Gastrocnemius medialis (tissue), 4 donors: ENCODE data around the gene KCTD7.
"Not testable (repeated sequence)": the region's sequence is repeated elsewhere in the genome, so short reads cannot be mapped to it uniquely, and the experiment has no call there.

Experiments
- CTCF ChIP-seq, 5 experiments: fragments of 450-650 bp in 3 of 5; fragments of 200-600 bp in 2 of 5; sonication (generic) in 2 of 5; IDR thresholded peaks in 4 of 5; conservative IDR thresholded peaks in 1 of 5; 1 replicate in 4 of 5; 2 replicates in 1 of 5; pipeline ENCODE4 v1.5.1; 2016 to 2019; ENCODE audit warnings: antibody characterized with exemption in 5 of 5, mild to moderate bottlenecking in 3 of 5, moderate library complexity in 3 of 5
- POLR2A ChIP-seq, 2 donors: fragments of 450-650 bp; IDR thresholded peaks; one replicate each; pipeline ENCODE4 v1.6.1; 2017; ENCODE audit warnings: antibody characterized with exemption in 2 of 2, mild to moderate bottlenecking in 2 of 2, moderate library complexity in 2 of 2

- not testable (repeated sequence) for TF ChIP-seq POLR2A (IDR thresholded peaks at IDR 0.05)
- peak in 1 of 5 experiments; percentile 14 for TF ChIP-seq CTCF (IDR thresholded peaks at IDR 0.05 in 4 of 5, conservative IDR thresholded peaks at IDR 0.05 in 1 of 5)
These were observed 26.6 kb downstream of the KCTD7 start for GRCh38 chr7:66655113-66655806.
